ENCODE measurements around the gene TBCC. TPM values are rescaled to one million over a fixed set of nuclear protein-coding genes. Genes with fewer than 3 reads are reported as not detected.
"Not testable (repeated sequence)": the region's sequence is repeated elsewhere in the genome, so short reads cannot be mapped to it uniquely, and the experiment has no call there.

Gene TBCC
- total RNA-seq, 1 donor from 2014 or later = 23.4 TPM

DNA sequence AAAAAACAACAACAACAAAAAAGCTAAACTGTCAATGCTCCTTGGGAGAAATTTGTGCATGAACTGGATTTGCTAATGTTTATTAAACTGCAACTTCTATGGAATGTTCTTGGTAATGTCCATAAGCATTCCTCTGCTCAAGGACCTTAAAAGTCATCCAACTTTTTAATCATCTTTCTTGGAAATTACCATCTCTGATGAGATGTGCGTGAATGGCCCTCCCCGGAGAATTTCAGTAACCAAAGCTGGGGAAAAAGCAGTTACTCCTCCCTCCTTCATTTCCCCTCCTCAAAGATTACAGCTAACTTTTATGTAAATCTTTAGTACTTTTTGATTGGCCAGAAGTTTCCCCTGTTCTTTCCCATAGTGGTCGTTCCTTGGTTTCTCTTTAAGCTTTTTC lies 5.2 kb downstream of the TBCC start:
- peaks cover 1% of the 10 kb centered on the region for H3K36me3 Mint-ChIP-seq (ENCODE audit: low read depth, unreplicated experiment)
- TF ChIP-seq, protein P1, sequence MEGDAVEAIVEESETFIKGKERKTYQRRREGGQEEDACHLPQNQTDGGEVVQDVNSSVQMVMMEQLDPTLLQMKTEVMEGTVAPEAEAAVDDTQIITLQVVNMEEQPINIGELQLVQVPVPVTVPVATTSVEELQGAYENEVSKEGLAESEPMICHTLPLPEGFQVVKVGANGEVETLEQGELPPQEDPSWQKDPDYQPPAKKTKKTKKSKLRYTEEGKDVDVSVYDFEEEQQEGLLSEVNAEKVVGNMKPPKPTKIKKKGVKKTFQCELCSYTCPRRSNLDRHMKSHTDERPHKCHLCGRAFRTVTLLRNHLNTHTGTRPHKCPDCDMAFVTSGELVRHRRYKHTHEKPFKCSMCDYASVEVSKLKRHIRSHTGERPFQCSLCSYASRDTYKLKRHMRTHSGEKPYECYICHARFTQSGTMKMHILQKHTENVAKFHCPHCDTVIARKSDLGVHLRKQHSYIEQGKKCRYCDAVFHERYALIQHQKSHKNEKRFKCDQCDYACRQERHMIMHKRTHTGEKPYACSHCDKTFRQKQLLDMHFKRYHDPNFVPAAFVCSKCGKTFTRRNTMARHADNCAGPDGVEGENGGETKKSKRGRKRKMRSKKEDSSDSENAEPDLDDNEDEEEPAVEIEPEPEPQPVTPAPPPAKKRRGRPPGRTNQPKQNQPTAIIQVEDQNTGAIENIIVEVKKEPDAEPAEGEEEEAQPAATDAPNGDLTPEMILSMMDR (IDR thresholded peaks at IDR 0.05; ENCODE audit: unreplicated experiment) = no peak
- DNase-seq (ENCODE audit: low spot score) = no peak
- H3K9me3 Mint-ChIP-seq (ENCODE audit: unreplicated experiment) = no peaks in the 10 kb centered on the region
- peak overlapping the region; percentile 8 for H3K27ac Mint-ChIP-seq (ENCODE audit: unreplicated experiment)
- H3K4me1 Mint-ChIP-seq (ENCODE audit: unreplicated experiment) = peaks cover 21% of the 10 kb centered on the region
- peaks cover 5% of the 10 kb centered on the region for H3K27me3 Mint-ChIP-seq (ENCODE audit: unreplicated experiment)
- no peak overlapping the region for H3K4me3 Mint-ChIP-seq (ENCODE audit: unreplicated experiment)

DNA sequence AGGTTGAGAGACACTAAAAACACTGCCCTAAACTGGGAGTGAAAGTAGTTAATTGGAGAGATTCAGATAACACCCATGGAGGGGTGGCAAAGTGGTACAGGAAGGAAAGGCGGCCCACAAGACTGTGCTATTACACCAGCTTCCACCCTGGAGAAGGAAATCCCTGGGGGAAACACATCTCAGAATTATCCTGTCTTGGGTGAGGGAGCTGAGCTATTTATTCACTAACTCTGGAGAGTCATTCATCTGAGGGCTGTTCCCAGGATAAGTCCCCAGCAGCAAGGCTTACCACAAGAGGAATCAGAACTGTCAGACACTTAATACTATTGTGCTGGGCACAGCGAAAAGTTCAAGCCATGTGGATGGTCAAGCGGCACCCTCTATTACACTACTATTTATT lies 9.9 kb downstream of the TBCC start:
- peaks cover 2% of the 10 kb centered on the region for H3K27me3 Mint-ChIP-seq (ENCODE audit: unreplicated experiment)
- no peak for DNase-seq (ENCODE audit: low spot score)
- no peaks in the 10 kb centered on the region for H3K9me3 Mint-ChIP-seq (ENCODE audit: unreplicated experiment)

DNA sequence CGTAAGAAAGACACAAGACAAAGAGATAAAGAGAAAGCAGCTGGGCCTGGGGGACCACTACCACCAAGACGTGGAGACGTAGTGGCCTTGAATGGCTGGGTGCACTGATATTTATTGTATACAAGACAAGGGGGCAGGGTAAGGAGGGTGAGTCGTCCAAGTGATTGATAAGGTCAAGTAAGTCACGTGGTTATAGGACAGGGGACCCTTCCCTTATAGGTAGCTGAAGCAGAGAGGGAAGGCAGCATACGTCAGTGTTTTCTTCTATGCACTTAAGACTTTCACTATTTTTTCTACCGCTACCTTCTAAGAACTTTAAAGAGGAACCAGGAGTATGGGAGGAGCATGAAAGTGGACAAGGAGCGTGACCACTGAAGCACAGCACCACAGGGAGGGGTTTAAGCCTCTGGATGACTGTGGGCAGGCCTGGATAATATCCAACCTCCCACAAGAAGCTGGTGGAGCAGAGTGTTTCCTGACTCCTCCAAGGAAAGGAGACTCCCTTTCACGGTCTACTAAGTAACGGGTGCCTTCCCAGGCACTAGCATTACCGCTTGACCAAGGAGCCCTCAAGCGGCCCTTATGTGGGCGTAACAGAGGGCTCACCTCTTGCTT lies 11.9 kb downstream of the TBCC start:
- H3K36me3 Mint-ChIP-seq (ENCODE audit: low read depth, unreplicated experiment) = not testable (repeated sequence)

More for the DNA sequence above, 9.9 kb downstream of the TBCC start:
- Mint-ChIP-seq H3K4me3 (ENCODE audit: unreplicated experiment) (no peak overlapping the region), H3K36me3 (ENCODE audit: low read depth, unreplicated experiment) (no peaks in the 10 kb centered on the region), H3K4me1 (ENCODE audit: unreplicated experiment) (peaks cover 6% of the 10 kb centered on the region), H3K27ac (ENCODE audit: unreplicated experiment) (no peak overlapping the region)
- TF ChIP-seq, protein P1 (IDR thresholded peaks at IDR 0.05; ENCODE audit: unreplicated experiment) = no peak

DNA sequence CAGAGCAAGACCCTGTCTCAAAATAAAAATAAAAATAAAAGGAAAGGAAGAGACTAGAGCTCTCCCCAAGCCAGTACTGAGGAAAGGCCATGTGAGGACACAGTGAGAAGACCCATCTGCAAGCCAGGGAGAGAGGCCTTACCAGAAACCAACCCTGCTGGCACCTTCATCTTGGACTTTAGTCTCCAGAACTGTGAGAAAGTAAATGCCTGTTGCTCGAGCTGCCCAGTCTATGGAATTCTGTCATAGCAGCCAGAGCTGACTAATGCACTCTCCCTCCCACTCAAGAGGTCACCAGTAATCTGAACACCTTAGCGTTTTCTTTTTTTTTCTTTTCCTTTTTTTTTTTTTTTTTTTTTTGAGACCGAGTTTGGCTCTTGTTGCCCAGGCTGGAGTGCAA lies 16.2 kb downstream of the TBCC start:
- no peak for DNase-seq (ENCODE audit: low spot score)
- Mint-ChIP-seq H3K4me1 (ENCODE audit: unreplicated experiment) (peaks cover 2% of the 10 kb centered on the region), H3K27me3 (ENCODE audit: unreplicated experiment) (peaks cover 5% of the 10 kb centered on the region), H3K9me3 (ENCODE audit: unreplicated experiment) (no peaks in the 10 kb centered on the region), H3K27ac (ENCODE audit: unreplicated experiment) (no peak overlapping the region), H3K36me3 (ENCODE audit: low read depth, unreplicated experiment) (no peaks in the 10 kb centered on the region), H3K4me3 (ENCODE audit: unreplicated experiment) (no peak overlapping the region)
- TF ChIP-seq, protein P1 (IDR thresholded peaks at IDR 0.05; ENCODE audit: unreplicated experiment) = no peak

More for the DNA sequence above, 11.9 kb downstream of the TBCC start:
- not testable (repeated sequence) for H3K27ac Mint-ChIP-seq (ENCODE audit: unreplicated experiment); H3K9me3 Mint-ChIP-seq (ENCODE audit: unreplicated experiment); DNase-seq (ENCODE audit: low spot score); H3K4me1 Mint-ChIP-seq (ENCODE audit: unreplicated experiment); H3K4me3 Mint-ChIP-seq (ENCODE audit: unreplicated experiment); H3K27me3 Mint-ChIP-seq (ENCODE audit: unreplicated experiment)

GRCh38 chr6:42727627-42728026 lies 18.3 kb downstream of the TBCC start:
- no peak for DNase-seq (ENCODE audit: low spot score)
- H3K9me3 Mint-ChIP-seq (ENCODE audit: unreplicated experiment) = no peaks in the 10 kb centered on the region
- H3K27me3 Mint-ChIP-seq (ENCODE audit: unreplicated experiment) = peaks cover 4% of the 10 kb centered on the region
- no peak overlapping the region for H3K27ac Mint-ChIP-seq (ENCODE audit: unreplicated experiment)
- peaks cover 2% of the 10 kb centered on the region for H3K4me1 Mint-ChIP-seq (ENCODE audit: unreplicated experiment)
- H3K36me3 Mint-ChIP-seq (ENCODE audit: low read depth, unreplicated experiment) = no peaks in the 10 kb centered on the region
- H3K4me3 Mint-ChIP-seq (ENCODE audit: unreplicated experiment) = no peak overlapping the region
- TF ChIP-seq, protein P1 (IDR thresholded peaks at IDR 0.05; ENCODE audit: unreplicated experiment) = no peak
